H1 (cell line): ENCODE results near the gene SH3BP2. TPM values are rescaled to one million over a fixed set of nuclear protein-coding genes. Genes with fewer than 3 reads are reported as not detected.
A peak's percentile ranks its signal among the peaks of the same experiment; 100 is the strongest.

ENCODE experiments used
- CTCF ChIA-PET: fragments of 300-600 bp; sonication (Branson Sonifier 250); formaldehyde crosslinking; loops from one replicate; lab custom pipeline; 2021; ENCODE audit not compliant: partially characterized antibody; lab: Charles Lee
- POLR2A ChIA-PET: fragments of 300-600 bp; sonication (Branson Sonifier 250); formaldehyde crosslinking; loops from one replicate; lab custom pipeline; 2021; ENCODE audit warnings: inconsistent platforms; ENCODE audit not compliant: partially characterized antibody; lab: Charles Lee
- DNase-seq, 2 experiments: peaks; one replicate each; pipeline versions ENCODE4 v3.0.0 to v3.0.0-alpha.2; 2010 to 2022; ENCODE audit warnings: low spot score in 2 of 2, low read depth in 1 of 2, mixed read lengths in 1 of 2
- FAIRE-seq: peaks from 2 replicates; lab custom pipeline; 2011; peaks lifted over from hg19 to GRCh38; lab: Jason Lieb, UNC
- H2AFZ ChIP-seq: 2 replicates; pipeline ENCODE4 v1.8.1; 2012; ENCODE audit warnings: low read length, inconsistent platforms
- H2AK5ac ChIP-seq: 2 replicates; pipeline ENCODE4 v1.6.1; 2013; ENCODE audit warnings: low read depth, low read length
- H2BK120ac ChIP-seq: replicated peaks from 2 replicates; pipeline ENCODE3; 2013; ENCODE audit warnings: low read depth, low read length, inconsistent platforms
- H2BK12ac ChIP-seq: 2 replicates; pipeline ENCODE4 v1.6.1; 2013; ENCODE audit warnings: low read depth, low read length
- H2BK15ac ChIP-seq: 2 replicates; pipeline ENCODE4 v1.6.1; 2013; ENCODE audit warnings: low read length
- H2BK20ac ChIP-seq: 2 replicates; pipeline ENCODE4 v1.6.1; 2013; ENCODE audit warnings: low read length
- H2BK5ac ChIP-seq: 2 replicates; pipeline ENCODE4 v1.6.1; 2013; ENCODE audit warnings: low read depth, low read length
- H3K14ac ChIP-seq: 2 replicates; pipeline ENCODE4 v1.6.1; 2013; ENCODE audit warnings: inconsistent platforms; ENCODE audit not compliant: insufficient read length
- H3K18ac ChIP-seq: 2 replicates; pipeline ENCODE4 v1.6.1; 2013; ENCODE audit warnings: low read length; ENCODE audit errors: extremely low read depth
- H3K23ac ChIP-seq: 2 replicates; pipeline ENCODE4 v1.6.1; 2013; ENCODE audit warnings: inconsistent platforms; ENCODE audit not compliant: insufficient read length
- H3K23me2 ChIP-seq: 2 replicates; pipeline ENCODE4 v1.6.1; 2013; ENCODE audit warnings: low read depth, low read length
- H3K27ac ChIP-seq: 2 replicates; pipeline ENCODE4 v1.6.1; 2011; ENCODE audit warnings: low read depth, low read length, inconsistent platforms
- H3K27me3 ChIP-seq, 4 experiments: replicated peaks in 1 of 4; 1 replicate in 1 of 4; 2 replicates in 3 of 4; pipeline versions ENCODE4 v1.6.1 to v1.8.1; 2011 to 2013; ENCODE audit warnings: low read length in 3 of 4, mild to moderate bottlenecking in 3 of 4, inconsistent platforms in 2 of 4, mixed read lengths in 2 of 4, moderate library complexity in 1 of 4; ENCODE audit not compliant: control insufficient read depth in 3 of 4, insufficient read depth in 3 of 4; ENCODE audit errors: extremely low read depth in 1 of 4
- H3K36me3 ChIP-seq, 4 experiments: 2 replicates each; pipeline versions ENCODE4 v1.6.1 to v1.8.1; 2011 to 2013; ENCODE audit warnings: mild to moderate bottlenecking in 4 of 4, low read length in 3 of 4, moderate library complexity in 2 of 4, control low read depth in 1 of 4, inconsistent platforms in 1 of 4; ENCODE audit not compliant: insufficient read depth in 4 of 4, control insufficient read depth in 2 of 4
- H3K4ac ChIP-seq: replicated peaks from 2 replicates; pipeline ENCODE3; 2013; ENCODE audit warnings: low read length, low read depth, mixed read lengths, inconsistent platforms; ENCODE audit not compliant: insufficient read length
- H3K4me1 ChIP-seq, 4 experiments: replicated peaks in 1 of 4; 1 replicate in 1 of 4; 2 replicates in 3 of 4; pipeline versions ENCODE4 v1.6.1 to v1.8.1; 2011 to 2013; ENCODE audit warnings: low read length in 3 of 4, inconsistent platforms in 2 of 4, mixed read lengths in 1 of 4; ENCODE audit not compliant: insufficient read depth in 4 of 4, control insufficient read depth in 3 of 4
- H3K4me2 ChIP-seq, 2 experiments: 2 replicates each; pipeline versions ENCODE4 v1.6.1 to v1.8.1; 2011 to 2013; ENCODE audit warnings: low read depth in 2 of 2, low read length in 2 of 2, control low read depth in 1 of 2, inconsistent platforms in 1 of 2, mild to moderate bottlenecking in 1 of 2; ENCODE audit not compliant: insufficient read depth in 1 of 2
- H3K4me3 ChIP-seq, 4 experiments: fragments of 200-600, 300-600 bp in 1 of 4; sonication (generic), shearing (Covaris generic), sonication (Bioruptor Twin) in 1 of 4; 2 replicates each; pipeline versions ENCODE4 v1.5.1 to v1.8.1; 2011 to 2016; ENCODE audit warnings: low read length in 4 of 4, low read depth in 3 of 4, control low read depth in 2 of 4, inconsistent platforms in 2 of 4, mild to moderate bottlenecking in 2 of 4, mixed read lengths in 1 of 4, moderate library complexity in 1 of 4; ENCODE audit not compliant: insufficient read depth in 2 of 4; ENCODE audit errors: extremely low read depth in 1 of 4
- H3K56ac ChIP-seq: replicated peaks from 2 replicates; pipeline ENCODE3; 2013; ENCODE audit warnings: low read depth, mild to moderate bottlenecking, mixed read lengths, low read length, inconsistent platforms; ENCODE audit not compliant: insufficient read length
- H3K79me1 ChIP-seq: 2 replicates; pipeline ENCODE4 v1.6.1; 2013; ENCODE audit warnings: low read depth, low read length, control low read depth
- H3K79me2 ChIP-seq, 2 experiments: 2 replicates each; pipeline versions ENCODE4 v1.6.1 to v1.8.1; 2012 to 2013; ENCODE audit warnings: low read length in 2 of 2, mild to moderate bottlenecking in 2 of 2, inconsistent platforms in 1 of 2; ENCODE audit not compliant: insufficient read depth in 2 of 2, control insufficient read depth in 1 of 2
- H3K9ac ChIP-seq, 4 experiments: replicated peaks in 1 of 4; 1 replicate in 1 of 4; 2 replicates in 3 of 4; pipeline versions ENCODE4 v1.6.1 to v1.8.1; 2011 to 2013; ENCODE audit warnings: low read depth in 3 of 4, low read length in 3 of 4, control low read depth in 2 of 4, mild to moderate bottlenecking in 2 of 4, moderate library complexity in 2 of 4, inconsistent platforms in 1 of 4; ENCODE audit errors: extremely low read depth in 1 of 4
- H3K9me3 ChIP-seq, 2 experiments: 2 replicates each; pipeline versions ENCODE4 v1.6.1 to v1.8.1; 2012 to 2013; ENCODE audit warnings: mild to moderate bottlenecking in 2 of 2, moderate library complexity in 2 of 2, control low read depth in 1 of 2, inconsistent platforms in 1 of 2, low read depth in 1 of 2, low read length in 1 of 2, mixed read lengths in 1 of 2; ENCODE audit not compliant: insufficient read depth in 2 of 2
- H4K20me1 ChIP-seq, 2 experiments: replicated peaks in 1 of 2; 2 replicates each; pipeline versions ENCODE3 to v1.8.1; 2011 to 2013; ENCODE audit warnings: inconsistent platforms in 2 of 2, low read length in 2 of 2, mild to moderate bottlenecking in 1 of 2; ENCODE audit not compliant: insufficient read depth in 2 of 2, control insufficient read depth in 1 of 2
- H4K5ac ChIP-seq: 2 replicates; pipeline ENCODE4 v1.6.1; 2013; ENCODE audit warnings: low read length, low read depth, mixed read lengths, inconsistent platforms; ENCODE audit not compliant: insufficient read length
- H4K8ac ChIP-seq: 2 replicates; pipeline ENCODE4 v1.8.0; 2013; ENCODE audit warnings: mild to moderate bottlenecking, moderate library complexity, low read length, inconsistent platforms; ENCODE audit not compliant: insufficient read depth; ENCODE audit errors: extremely low read depth
- H4K91ac ChIP-seq: replicated peaks from 2 replicates; pipeline ENCODE3; 2013; ENCODE audit warnings: low read length, mixed read lengths, inconsistent platforms; ENCODE audit not compliant: insufficient read length
- BACH1 ChIP-seq: IDR thresholded peaks from 2 replicates; pipeline ENCODE4 v1.6.1; 2012; ENCODE audit warnings: low read length, improper control_type of control experiment
- KDM4A ChIP-seq: IDR thresholded peaks from one replicate; pipeline ENCODE4 v1.7.1; 2012; ENCODE audit warnings: low read depth, mild to moderate bottlenecking, moderate library complexity, low read length, inconsistent platforms; ENCODE audit not compliant: severe bottlenecking
- POLR2A ChIP-seq, 2 experiments: IDR thresholded peaks; 1 replicate in 1 of 2; 2 replicates in 1 of 2; pipeline ENCODE4 v1.6.1; 2011; ENCODE audit warnings: low read depth in 2 of 2, low read length in 2 of 2, mild to moderate bottlenecking in 2 of 2; ENCODE audit errors: control extremely low read depth in 1 of 2
- SIN3A ChIP-seq, 2 experiments: IDR thresholded peaks in 1 of 2; conservative IDR thresholded peaks in 1 of 2; 2 replicates each; pipeline ENCODE4 v1.6.1; 2011 to 2012; ENCODE audit warnings: low read length in 2 of 2, improper control_type of control experiment in 1 of 2, low read depth in 1 of 2, mild to moderate bottlenecking in 1 of 2
- USF2 ChIP-seq: IDR thresholded peaks from 2 replicates; pipeline ENCODE4 v1.6.1; 2011; ENCODE audit warnings: low read length, improper control_type of control experiment
- YY1 ChIP-seq: IDR thresholded peaks from 2 replicates; pipeline ENCODE4 v1.6.1; 2011; ENCODE audit warnings: low read depth, mild to moderate bottlenecking, low read length
- WGBS, 2 experiments: shearing (Covaris generic) in 1 of 2; methylation state at CpG; one replicate each; pipeline versions ENCODE4 v1.1.6 to v1.1.7; 2013 to 2015; ENCODE audit warnings: low lambda C conversion rate in 2 of 2, mixed read lengths in 2 of 2, inconsistent platforms in 1 of 2, low coverage in 1 of 2, missing lambda C conversion rate in 1 of 2; ENCODE audit not compliant: insufficient replicate concordance in 2 of 2, insufficient coverage in 1 of 2, insufficient read length in 1 of 2; ENCODE audit errors: extremely low coverage in 1 of 2, missing lambda C conversion rate in 1 of 2; 5-methylcytosine and 5-hydroxymethylcytosine counted together
- polyA plus RNA-seq, 7 experiments: library from polyadenylated mRNA; depleted of rRNA in 3 of 7; stranded (reverse) in 5 of 7; unstranded in 2 of 7; fragments of >200 nt in 5 of 7; fragments of 200-250 nt in 2 of 7; gene quantifications; 1 replicate in 5 of 7; 2 replicates in 1 of 7; 4 replicates in 1 of 7; pipeline versions ENCODE4 v1.2.1 to v1.2.3, GENCODE V29; 2011 to 2013; ENCODE audit warnings: missing spikeins in 2 of 7, mixed read lengths in 2 of 7
- total RNA-seq: library from RNA; stranded (reverse); fragmentation: NEBNext Ultra II Directional; extraction: Animal tissue kit (Norgen Biotek cat#: 25700); gene quantifications from 2 replicates; pipeline ENCODE4 v1.2.1, GENCODE V29; 2021
- TF ChIP-seq, protein P1 (sequence below): IDR thresholded peaks from 2 replicates; pipeline ENCODE4 v1.6.1; 2012; ENCODE audit warnings: inconsistent platforms
- TF ChIP-seq, protein P2 (sequence below): IDR thresholded peaks from 2 replicates; pipeline ENCODE4 v1.6.1; 2012; ENCODE audit warnings: inconsistent platforms

Gene SH3BP2
- total and polyA plus RNA-seq, 2 of the 8 experiments (the other 6 are each of a cell fraction or from before 2014, with no cell fraction given): 27.4 to 31.4 TPM

DNA sequence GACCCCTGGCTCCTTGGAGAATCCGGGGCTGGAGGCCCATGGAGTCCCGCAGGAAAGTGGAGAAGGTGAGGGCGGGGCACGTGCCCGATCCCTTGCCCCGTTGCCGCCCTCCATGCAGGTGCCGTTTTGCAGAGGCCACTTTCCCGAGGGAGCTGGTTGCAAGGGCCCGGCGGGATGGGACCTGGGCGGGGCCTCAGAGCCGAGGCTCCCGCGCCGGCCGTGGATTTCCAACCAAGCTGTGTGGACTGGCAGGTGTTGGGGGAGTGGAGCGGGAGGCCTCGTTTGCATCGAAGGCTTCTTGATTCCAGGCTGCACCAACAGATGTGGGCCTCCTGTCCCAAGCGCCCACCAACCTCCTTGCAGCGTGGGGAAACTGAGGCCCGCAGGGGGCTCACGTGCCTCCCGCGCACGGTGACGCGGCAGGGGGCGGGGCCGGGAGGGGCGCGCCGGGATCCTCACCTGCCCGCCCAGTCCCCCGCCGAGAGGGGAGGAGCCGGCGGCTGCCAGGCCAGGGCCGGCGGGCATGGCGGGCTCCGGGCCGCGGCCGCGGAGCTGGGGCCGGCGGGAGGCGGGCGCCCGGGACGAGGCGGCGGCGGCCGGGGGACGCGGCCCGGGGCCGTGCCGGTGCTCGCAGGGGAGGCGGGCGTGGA, 24.9 kb downstream of the SH3BP2 start:
- H4K91ac ChIP-seq: peak overlapping the region; percentile 88
- FAIRE-seq (no peak), DNase-seq (peak in 1 of 2 experiments; percentile 85)
- 21% methylated on average over 26 of the region's 65 CpGs; no CpG with 5 or more reads in 1 of the 2 experiments for WGBS, 2 experiments
- H3K18ac ChIP-seq: peak overlapping the region; percentile 51
- H3K79me1 ChIP-seq: peaks cover 11% of the 10 kb centered on the region
- H3K79me2 ChIP-seq: peaks cover 0 to 9% of the 10 kb centered on the region in 2 experiments; a peak in 1 of 4 replicates
- H4K5ac ChIP-seq: peak overlapping the region; percentile 44
- CTCF ChIA-PET: interaction anchor here (1.5 to 2.4 kb wide), 4 partner anchors 13 to 113 kb away, joined by 4 to 6 read pairs (median 4); no protein-coding TSS in a partner anchor
- peak overlapping the region; percentile 64 to 78 for H3K4me2 ChIP-seq
- peaks cover 0 to 9% of the 10 kb centered on the region in 2 experiments for H4K20me1 ChIP-seq
- H3K36me3 ChIP-seq: peaks cover 0 to 8% (median 3%) of the 10 kb centered on the region in 4 experiments; a peak in 1 of 8 replicates
- peaks cover 0 to 14% (median 9%) of the 10 kb centered on the region in 4 experiments; a peak in 5 of 7 replicates for H3K4me1 ChIP-seq
- H3K4ac ChIP-seq: no peak overlapping the region
- peak overlapping the region in 3 of 4 experiments; percentile 75 to 86 (median 78); a peak in 3 of 7 replicates for H3K9ac ChIP-seq
- no peak overlapping the region for H2BK120ac ChIP-seq
- H2BK20ac ChIP-seq: 0 out of 2 replicates have a peak overlapping the region, but pooled peaks have one; percentile 72
- H3K27me3 ChIP-seq: peaks cover 0 to 7% (median 0%) of the 10 kb centered on the region in 4 experiments; a peak in 2 of 7 replicates
- POLR2A ChIA-PET: interaction anchor here (0.9 to 6.0 kb wide), 17 partner anchors 10 to 120 kb away, joined by 3 to 75 read pairs (median 7); partner anchors contain the start of gene TNIP2
- H2BK5ac ChIP-seq: peak overlapping the region; percentile 60; the same call in 1 of the 2 replicates
- H4K8ac ChIP-seq: peak overlapping the region; percentile 96
- H3K23me2 ChIP-seq: peaks cover 3% of the 10 kb centered on the region; the same call in 1 of the 2 replicates
- H3K4me3 ChIP-seq: peak overlapping the region; percentile 44 to 89 (median 58)
- no peak overlapping the region for H2AK5ac ChIP-seq
- H3K14ac ChIP-seq: no peak overlapping the region
- H3K56ac ChIP-seq: no peak overlapping the region
- H2AFZ ChIP-seq: peak overlapping the region; percentile 71; the same call in 1 of the 2 replicates
- H3K23ac ChIP-seq: no peak overlapping the region
- peak overlapping the region; percentile 88; the same call in 1 of the 2 replicates for H2BK15ac ChIP-seq
- H2BK12ac ChIP-seq: peak overlapping the region; percentile 60; the same call in 1 of the 2 replicates
- peak overlapping the region; percentile 45; the same call in 1 of the 2 replicates for H3K27ac ChIP-seq
- H3K9me3 ChIP-seq: no peaks in the 10 kb centered on the region
- TF ChIP-seq, protein P1, sequence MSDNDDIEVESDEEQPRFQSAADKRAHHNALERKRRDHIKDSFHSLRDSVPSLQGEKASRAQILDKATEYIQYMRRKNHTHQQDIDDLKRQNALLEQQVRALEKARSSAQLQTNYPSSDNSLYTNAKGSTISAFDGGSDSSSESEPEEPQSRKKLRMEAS: peak; percentile 83
- TF ChIP-seq, protein P2, sequence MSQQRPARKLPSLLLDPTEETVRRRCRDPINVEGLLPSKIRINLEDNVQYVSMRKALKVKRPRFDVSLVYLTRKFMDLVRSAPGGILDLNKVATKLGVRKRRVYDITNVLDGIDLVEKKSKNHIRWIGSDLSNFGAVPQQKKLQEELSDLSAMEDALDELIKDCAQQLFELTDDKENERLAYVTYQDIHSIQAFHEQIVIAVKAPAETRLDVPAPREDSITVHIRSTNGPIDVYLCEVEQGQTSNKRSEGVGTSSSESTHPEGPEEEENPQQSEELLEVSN: peak; percentile 89
- TF ChIP-seq BACH1 (0 out of 2 replicates have a peak, but pooled peaks have one; percentile 29), KDM4A (peak; percentile 54), SIN3A (conservative IDR thresholded peaks at IDR 0.05 in 1 of 2, IDR thresholded peaks at IDR 0.05 in 1 of 2; ENCODE audit: low read depth in 1 of 2, low read length in 2 of 2) (no peak), POLR2A (IDR thresholded peaks at IDR 0.05; ENCODE audit: control extremely low read depth in 1 of 2, low read depth in 2 of 2, low read length in 2 of 2) (peak in 1 of 2 experiments; percentile 47; a peak in 1 of 3 replicates), YY1 (peak; percentile 44; the same call in 1 of the 2 replicates), USF2 (peak; percentile 31)
